ENCODE results near the gene OR6B2.

OR6B2 gene

GRCh38 chr2:239990966-239991365, 39.3 kb downstream of the OR6B2 start:
- intact Hi-C loops (cut with DNase I) = loop anchor here (5.0 kb wide), 1 partner anchor 54 kb away; no protein-coding TSS in a partner anchor
- DNase-seq = peak in 1 of 42 donors; percentile 35

GRCh38 chr2:239985356-239985755, 44.9 kb downstream of the OR6B2 start:
- intact Hi-C loops (cut with DNase I) = no loop called here
- DNase-seq = no peak

- no peak for DNase-seq
- intact Hi-C loops (cut with DNase I) = no loop called here
Measured at GRCh38 chr2:239984421-239985194, 45.6 kb downstream of the OR6B2 start.

- intact Hi-C loops (cut with DNase I) = no loop called here
- DNase-seq = no peak
Measured at GRCh38 chr2:239983004-239983778, 47.0 kb downstream of the OR6B2 start.

All from head of caudate nucleus (tissue), 42 donors.